Muscle layer of duodenum (tissue), 2 donors: ENCODE results near the gene WFDC6.
"Not testable (repeated sequence)": the region's sequence is repeated elsewhere in the genome, so short reads cannot be mapped to it uniquely, and the experiment has no call there.

Source experiments
- H3K27ac ChIP-seq: one replicate; pipeline ENCODE4 v1.7.0; 2013; ENCODE audit warnings: mild to moderate bottlenecking, low read length
- H3K27me3 ChIP-seq: one replicate; pipeline ENCODE4 v1.7.0; 2013; ENCODE audit warnings: low read depth, mild to moderate bottlenecking, control low read depth, low read length
- H3K36me3 ChIP-seq, 2 donors: one replicate each; pipeline ENCODE4 v1.7.0; 2013; ENCODE audit warnings: low read length in 2 of 2, control low read depth in 1 of 2, mild to moderate bottlenecking in 1 of 2; ENCODE audit not compliant: insufficient read depth in 2 of 2, control insufficient read depth in 1 of 2
- H3K4me1 ChIP-seq, 2 donors: one replicate each; pipeline ENCODE4 v1.7.0; 2013; ENCODE audit warnings: low read length in 2 of 2, mild to moderate bottlenecking in 2 of 2, control low read depth in 1 of 2, moderate library complexity in 1 of 2; ENCODE audit not compliant: insufficient read depth in 2 of 2, control insufficient read depth in 1 of 2
- H3K4me3 ChIP-seq, 2 donors: one replicate each; pipeline ENCODE4 v1.7.0; 2013; ENCODE audit warnings: low read length in 2 of 2, low read depth in 1 of 2, mild to moderate bottlenecking in 1 of 2
- H3K9me3 ChIP-seq, 2 donors: one replicate each; pipeline ENCODE4 v1.7.0; 2013; ENCODE audit warnings: low read length in 2 of 2, control low read depth in 1 of 2, mild to moderate bottlenecking in 1 of 2; ENCODE audit not compliant: control insufficient read depth in 1 of 2
- donor health status: healthy.

Gene WFDC6

GRCh38 chr20:45539382-45539781, at the start of gene WFDC6:
TSS of gene WFDC6 (minus strand) at chr20:45539482. CDS start at chr20:45539407, 75 bp downstream.
- H3K4me1 ChIP-seq: no peaks in the 10 kb centered on the region
- no peak within 1 kb of the TSS for H3K4me3 ChIP-seq
- H3K9me3 ChIP-seq: no peaks in the 10 kb centered on the region
- no peaks in the 10 kb centered on the region for H3K27me3 ChIP-seq
- H3K27ac ChIP-seq: no peak within 1 kb of the TSS
- H3K36me3 ChIP-seq: no peaks in the 10 kb centered on the region

GRCh38 chr20:45588800-45589199, 49.5 kb upstream of the WFDC6 start:
- H3K9me3 ChIP-seq: no peaks in the 10 kb centered on the region
- no peaks in the 10 kb centered on the region for H3K4me1 ChIP-seq
- H3K27ac ChIP-seq: no peak overlapping the region
- H3K36me3 ChIP-seq: no peaks in the 10 kb centered on the region
- H3K4me3 ChIP-seq: no peak overlapping the region
- no peaks in the 10 kb centered on the region for H3K27me3 ChIP-seq

DNA sequence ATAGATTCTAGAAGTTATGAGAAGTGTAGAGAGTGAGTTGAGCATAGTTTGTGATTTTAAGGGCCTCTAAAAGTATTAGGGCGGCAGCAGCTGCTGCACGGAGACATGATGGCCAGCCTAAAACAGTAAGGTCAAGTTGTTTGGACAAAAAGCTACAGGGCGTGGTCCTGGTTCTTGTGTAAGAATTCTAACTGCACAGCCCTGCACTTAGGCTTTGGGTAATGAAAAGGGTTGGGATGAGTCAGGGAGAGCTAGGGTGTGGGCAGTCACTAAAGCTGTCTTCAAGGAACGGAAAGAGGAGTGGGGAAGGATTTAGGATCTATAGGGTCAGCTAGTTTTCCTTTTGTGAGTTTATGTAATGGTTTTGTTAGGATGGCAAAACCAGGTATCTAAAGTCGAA, 46.7 kb upstream of the WFDC6 start:
- H3K4me3 ChIP-seq, H3K36me3 ChIP-seq, H3K27ac ChIP-seq, H3K9me3 ChIP-seq, H3K27me3 ChIP-seq, H3K4me1 ChIP-seq: not testable (repeated sequence)

DNA sequence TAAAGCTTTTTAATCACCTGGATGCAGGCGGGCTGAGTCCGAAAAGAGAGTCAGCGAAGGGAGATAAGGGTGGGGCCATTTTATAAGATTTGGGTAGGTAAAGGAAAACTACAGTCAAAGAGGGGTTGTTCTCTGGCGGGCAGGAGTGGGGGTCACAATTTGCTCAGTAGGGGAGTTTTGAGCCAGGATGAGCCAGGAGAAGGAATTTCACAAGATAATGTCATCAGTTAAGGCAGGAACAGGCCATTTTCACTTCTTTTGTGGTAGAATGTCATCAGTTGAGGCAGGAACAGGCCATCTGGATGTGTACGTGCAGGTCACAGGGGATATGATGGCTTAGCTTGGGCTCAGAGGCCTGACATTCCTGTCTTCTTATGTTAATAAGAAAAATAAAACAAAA, 45.0 kb upstream of the WFDC6 start:
- not testable (repeated sequence) for H3K27me3 ChIP-seq, H3K27ac ChIP-seq, H3K4me1 ChIP-seq, H3K36me3 ChIP-seq, H3K4me3 ChIP-seq, H3K9me3 ChIP-seq

- H3K4me3 ChIP-seq: no peak overlapping the region
- H3K27me3 ChIP-seq: no peaks in the 10 kb centered on the region
- no peaks in the 10 kb centered on the region for H3K9me3 ChIP-seq
- H3K27ac ChIP-seq: no peak overlapping the region
- H3K4me1 ChIP-seq: no peaks in the 10 kb centered on the region
- H3K36me3 ChIP-seq: no peaks in the 10 kb centered on the region
Measured at GRCh38 chr20:45583502-45583901, 44.2 kb upstream of the WFDC6 start.

DNA sequence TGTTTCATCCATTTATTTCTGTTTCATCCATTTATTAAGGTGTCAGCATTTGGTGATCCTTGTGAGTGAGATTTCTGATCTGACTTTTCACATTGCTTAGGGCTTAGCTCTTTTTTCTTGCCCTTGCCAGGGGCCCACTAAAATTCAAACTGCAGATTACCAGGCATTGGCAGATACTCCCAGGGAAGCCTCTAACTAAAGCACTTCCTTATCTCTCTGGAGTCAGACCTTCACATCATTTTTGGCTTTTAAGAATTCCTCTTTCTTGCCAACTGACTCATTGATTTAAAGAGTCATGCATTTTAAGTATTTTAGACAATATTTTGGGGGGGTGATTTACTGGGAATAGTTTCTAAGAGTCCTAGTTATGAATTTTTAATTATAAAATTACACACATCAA, 42.4 kb upstream of the WFDC6 start:
- H3K36me3 ChIP-seq: no peaks in the 10 kb centered on the region
- H3K27ac ChIP-seq: no peak overlapping the region
- no peaks in the 10 kb centered on the region for H3K9me3 ChIP-seq
- no peaks in the 10 kb centered on the region for H3K27me3 ChIP-seq
- no peaks in the 10 kb centered on the region for H3K4me1 ChIP-seq
- H3K4me3 ChIP-seq: no peak overlapping the region

DNA sequence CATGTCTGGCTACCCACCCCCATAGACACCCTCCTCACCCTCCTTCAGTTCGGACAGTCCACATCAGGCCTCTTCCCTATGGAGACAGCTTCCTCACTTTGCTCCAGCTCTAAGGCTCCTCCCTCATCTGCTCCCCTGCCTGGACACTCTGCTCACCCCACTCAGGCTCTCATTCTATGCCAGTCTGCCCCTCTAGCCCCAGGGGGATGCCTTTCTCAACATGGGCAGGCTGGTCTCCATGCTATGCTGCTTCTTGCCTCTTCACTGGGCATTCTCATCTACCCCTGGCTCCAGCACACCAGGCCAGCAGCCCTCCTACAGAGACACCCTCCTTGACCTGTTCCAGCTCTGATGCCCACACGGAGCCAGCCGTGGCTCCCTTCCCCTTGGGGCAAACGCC, 39.9 kb upstream of the WFDC6 start, which contains the start of gene WFDC8:
Gene WFDC8, minus strand, starts transcription at position 101 of the 400 bp plus-strand sequence. Its CDS starts 37 bp downstream, at position 64.
- H3K4me3 ChIP-seq: no peak within 1 kb of the TSS
- H3K4me1 ChIP-seq: no peaks in the 10 kb centered on the region
- H3K27me3 ChIP-seq: no peaks in the 10 kb centered on the region
- H3K36me3 ChIP-seq: no peaks in the 10 kb centered on the region
- H3K27ac ChIP-seq: no peak within 1 kb of the TSS
- H3K9me3 ChIP-seq: no peaks in the 10 kb centered on the region

DNA sequence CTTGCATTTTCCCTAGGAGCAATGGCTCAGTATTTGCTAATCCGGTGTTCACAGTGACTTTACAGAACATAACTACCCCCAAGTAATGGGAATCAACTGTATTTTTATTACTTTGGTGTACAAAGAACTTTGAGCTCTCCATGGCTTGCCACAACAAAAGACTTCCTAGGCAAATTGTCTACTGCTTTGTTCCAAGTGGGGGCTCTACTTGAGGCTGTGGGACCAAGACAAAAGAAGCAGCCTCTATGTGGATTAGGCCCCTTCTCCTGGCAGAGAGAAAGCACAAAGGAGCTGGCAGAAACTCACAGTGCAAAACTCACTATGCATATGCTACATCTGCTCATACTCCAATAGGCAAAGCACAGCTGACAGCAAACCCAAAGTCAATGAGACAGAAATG, 38.9 kb upstream of the WFDC6 start:
- H3K9me3 ChIP-seq: no peaks in the 10 kb centered on the region
- no peak overlapping the region for H3K4me3 ChIP-seq
- H3K4me1 ChIP-seq: no peaks in the 10 kb centered on the region
- H3K27me3 ChIP-seq: no peaks in the 10 kb centered on the region
- no peak overlapping the region for H3K27ac ChIP-seq
- no peaks in the 10 kb centered on the region for H3K36me3 ChIP-seq

DNA sequence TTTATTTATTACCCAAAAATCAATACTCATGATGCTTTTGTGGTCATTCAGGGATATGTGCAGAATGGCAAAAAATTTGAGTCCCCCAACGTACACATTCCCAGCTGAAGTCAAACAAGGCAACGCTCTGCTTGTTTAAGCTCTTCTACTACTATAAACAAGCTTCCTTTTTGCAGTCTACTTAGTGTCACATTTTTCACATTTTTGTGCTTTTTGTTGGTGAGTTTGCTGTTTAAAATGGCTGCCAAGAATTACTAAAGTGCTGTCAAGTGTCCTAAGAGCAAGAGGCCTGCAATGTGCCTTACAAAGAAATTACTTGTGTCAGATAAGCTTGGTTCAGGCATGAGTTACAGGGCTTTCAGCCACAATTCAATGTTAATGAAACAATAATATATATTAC, 37.7 kb upstream of the WFDC6 start:
- H3K36me3 ChIP-seq: no peaks in the 10 kb centered on the region
- H3K4me3 ChIP-seq: no peak overlapping the region
- no peaks in the 10 kb centered on the region for H3K4me1 ChIP-seq
- H3K27me3 ChIP-seq: no peaks in the 10 kb centered on the region
- no peaks in the 10 kb centered on the region for H3K9me3 ChIP-seq
- no peak overlapping the region for H3K27ac ChIP-seq

DNA sequence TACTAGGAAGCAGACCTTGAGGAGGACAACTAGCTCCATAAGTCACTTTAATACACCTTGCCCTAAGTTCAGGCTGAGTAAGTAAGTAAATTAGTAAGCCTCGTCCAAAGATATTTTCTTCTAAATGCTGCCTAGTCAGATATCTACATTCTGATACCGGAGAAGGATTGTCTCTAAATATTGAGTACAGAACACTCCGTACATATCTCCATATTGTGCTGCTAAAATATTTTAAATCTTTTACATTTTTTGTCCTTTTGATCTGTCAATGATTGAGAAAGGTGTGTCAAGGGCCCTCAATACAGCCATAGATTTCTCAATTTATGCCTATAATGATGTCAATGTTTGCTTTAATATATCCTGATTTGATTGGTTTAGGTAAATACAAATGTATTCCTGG, 36.6 kb upstream of the WFDC6 start:
- no peaks in the 10 kb centered on the region for H3K4me1 ChIP-seq
- H3K9me3 ChIP-seq: no peaks in the 10 kb centered on the region
- no peak overlapping the region for H3K4me3 ChIP-seq
- H3K36me3 ChIP-seq: no peaks in the 10 kb centered on the region
- H3K27ac ChIP-seq: no peak overlapping the region
- no peaks in the 10 kb centered on the region for H3K27me3 ChIP-seq

DNA sequence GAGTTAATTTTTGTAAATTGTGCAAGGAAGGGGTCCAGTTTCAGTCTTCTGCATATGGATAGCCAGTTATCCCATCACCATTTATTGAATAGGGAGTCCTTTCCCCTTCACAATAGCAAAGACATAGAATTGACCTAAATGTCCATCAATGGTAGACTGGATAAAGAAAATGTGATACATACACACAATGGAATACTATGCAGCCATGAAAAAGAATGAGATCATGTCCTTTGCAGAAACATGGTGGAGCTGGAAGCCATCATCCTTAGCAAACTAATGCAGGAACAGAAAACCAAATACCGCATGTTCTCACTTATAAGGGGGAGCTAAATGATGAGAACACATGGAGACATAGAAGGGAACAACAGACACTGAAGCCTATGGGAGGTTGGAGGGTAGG, 30.4 kb upstream of the WFDC6 start:
- H3K4me1 ChIP-seq, H3K4me3 ChIP-seq, H3K27ac ChIP-seq, H3K27me3 ChIP-seq, H3K36me3 ChIP-seq, H3K9me3 ChIP-seq: not testable (repeated sequence)

- Histone ChIP-seq H3K36me3 (no peaks in the 10 kb centered on the region), H3K27ac (no peak overlapping the region), H3K27me3 (no peaks in the 10 kb centered on the region)
Measured at GRCh38 chr20:45564760-45565276, 25.5 kb upstream of the WFDC6 start.

More at GRCh38 chr20:45564760-45565276, 25.5 kb upstream of the WFDC6 start:
- Histone ChIP-seq H3K4me1 (no peaks in the 10 kb centered on the region), H3K9me3 (no peaks in the 10 kb centered on the region), H3K4me3 (no peak overlapping the region)
